ENCODE measurements around the gene TBC1D10A. TPM values are rescaled to one million over a fixed set of nuclear protein-coding genes. Genes with fewer than 3 reads are reported as not detected.
A peak's percentile ranks its signal among the peaks of the same experiment; 100 is the strongest.

TBC1D10A gene
- total RNA-seq, 4 donors from 2014 or later, result 28.4 to 44.7 (median 35.9) TPM

GRCh38 chr22:30263883-30264282, 62.9 kb downstream of the TBC1D10A start:
- H3K36me3 ChIP-seq, result no peaks in the 10 kb centered on the region
- intact Hi-C loops (cut with DNase I), result loop anchor here (2.0 kb wide), 1 partner anchor 123 kb away; the partner anchor contains the start of gene RNF215
- no peaks in the 10 kb centered on the region for H3K9me3 ChIP-seq
- no peak overlapping the region for H3K27ac ChIP-seq
- H3K27me3 ChIP-seq, result no peaks in the 10 kb centered on the region
- H3K4me1 ChIP-seq, result peaks cover 4 to 6% of the 10 kb centered on the region in 2 donors
- H3K4me3 ChIP-seq (replicated peaks in 1 of 3), result no peak overlapping the region
- DNase-seq, result no peak
- no peak for TF ChIP-seq POLR2A (IDR thresholded peaks at IDR 0.05)
- TF ChIP-seq, protein P1, sequence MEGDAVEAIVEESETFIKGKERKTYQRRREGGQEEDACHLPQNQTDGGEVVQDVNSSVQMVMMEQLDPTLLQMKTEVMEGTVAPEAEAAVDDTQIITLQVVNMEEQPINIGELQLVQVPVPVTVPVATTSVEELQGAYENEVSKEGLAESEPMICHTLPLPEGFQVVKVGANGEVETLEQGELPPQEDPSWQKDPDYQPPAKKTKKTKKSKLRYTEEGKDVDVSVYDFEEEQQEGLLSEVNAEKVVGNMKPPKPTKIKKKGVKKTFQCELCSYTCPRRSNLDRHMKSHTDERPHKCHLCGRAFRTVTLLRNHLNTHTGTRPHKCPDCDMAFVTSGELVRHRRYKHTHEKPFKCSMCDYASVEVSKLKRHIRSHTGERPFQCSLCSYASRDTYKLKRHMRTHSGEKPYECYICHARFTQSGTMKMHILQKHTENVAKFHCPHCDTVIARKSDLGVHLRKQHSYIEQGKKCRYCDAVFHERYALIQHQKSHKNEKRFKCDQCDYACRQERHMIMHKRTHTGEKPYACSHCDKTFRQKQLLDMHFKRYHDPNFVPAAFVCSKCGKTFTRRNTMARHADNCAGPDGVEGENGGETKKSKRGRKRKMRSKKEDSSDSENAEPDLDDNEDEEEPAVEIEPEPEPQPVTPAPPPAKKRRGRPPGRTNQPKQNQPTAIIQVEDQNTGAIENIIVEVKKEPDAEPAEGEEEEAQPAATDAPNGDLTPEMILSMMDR (IDR thresholded peaks at IDR 0.05), result no peak
- 86 to 100% methylated on average over 2 to 4 of the region's 17 CpGs for WGBS, 2 donors

- 24 to 32% methylated on average over 18 to 26 of the region's 27 CpGs for WGBS, 2 donors
- intact Hi-C loops (cut with DNase I), result loop anchor here (2.0 kb wide), 1 partner anchor 124 kb away; the partner anchor contains the start of gene RNF215
- H3K36me3 ChIP-seq, result no peaks in the 10 kb centered on the region
Observed at GRCh38 chr22:30262917-30263741, 63.6 kb downstream of the TBC1D10A start.

GRCh38 chr22:30262112-30262511, 64.6 kb downstream of the TBC1D10A start:
- 86 to 93% methylated on average over 2 to 4 of the region's 4 CpGs for WGBS, 2 donors
- DNase-seq, result no peak

More at GRCh38 chr22:30262917-30263741, 63.6 kb downstream of the TBC1D10A start:
- DNase-seq, result peak; percentile 68 to 70
- no peaks in the 10 kb centered on the region for H3K9me3 ChIP-seq
- no peak overlapping the region for H3K4me3 ChIP-seq (replicated peaks in 1 of 3)
- no peak overlapping the region for H3K27ac ChIP-seq
- TF ChIP-seq, protein P1 (IDR thresholded peaks at IDR 0.05), result peak; percentile 90 to 98 (median 95)
- no peak for TF ChIP-seq POLR2A (IDR thresholded peaks at IDR 0.05)
- H3K4me1 ChIP-seq, result peaks cover 4 to 6% of the 10 kb centered on the region in 2 donors
- H3K27me3 ChIP-seq, result no peaks in the 10 kb centered on the region

DNA sequence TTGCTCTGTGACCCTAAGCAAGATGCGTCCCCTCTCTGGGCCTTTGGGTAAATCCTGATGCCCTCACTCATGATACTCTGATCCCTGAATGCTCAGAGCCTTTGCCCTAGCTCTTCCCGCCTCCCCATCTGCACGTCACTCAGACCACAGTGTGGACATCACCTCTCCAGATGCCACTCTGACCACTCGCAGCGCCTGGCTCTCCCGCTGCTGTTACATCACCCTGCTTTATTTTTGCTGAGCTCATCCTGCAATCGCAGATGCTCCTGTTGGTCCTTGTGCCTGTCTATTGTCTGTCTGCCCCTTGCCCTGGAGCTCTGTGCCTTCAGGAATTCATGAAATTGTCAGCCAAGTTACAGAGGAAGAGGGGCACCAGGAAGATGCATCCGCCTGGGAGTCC, 65.6 kb downstream of the TBC1D10A start:
- no peak overlapping the region for H3K27ac ChIP-seq
- H3K4me3 ChIP-seq (replicated peaks in 1 of 3), result no peak overlapping the region

More at GRCh38 chr22:30262112-30262511, 64.6 kb downstream of the TBC1D10A start:
- H3K36me3 ChIP-seq, result no peaks in the 10 kb centered on the region
- peaks cover 6 to 9% of the 10 kb centered on the region in 2 donors for H3K4me1 ChIP-seq
- H3K9me3 ChIP-seq, result no peaks in the 10 kb centered on the region
- H3K4me3 ChIP-seq (replicated peaks in 1 of 3), result no peak overlapping the region
- H3K27me3 ChIP-seq, result no peaks in the 10 kb centered on the region
- no peak overlapping the region for H3K27ac ChIP-seq
- no peak for TF ChIP-seq POLR2A (IDR thresholded peaks at IDR 0.05)
- TF ChIP-seq, protein P1 (IDR thresholded peaks at IDR 0.05), result no peak
- intact Hi-C loops (cut with DNase I), result loop anchor here (2.0 kb wide), 1 partner anchor 125 kb away; the partner anchor contains the start of gene RNF215

More for the DNA sequence above, 65.6 kb downstream of the TBC1D10A start:
- H3K9me3 ChIP-seq, result no peaks in the 10 kb centered on the region
- no peaks in the 10 kb centered on the region for H3K27me3 ChIP-seq
- WGBS, 2 donors, result 85 to 88% methylated on average over 8 of the region's 8 CpGs
- peaks cover 9 to 12% of the 10 kb centered on the region in 2 donors for H3K4me1 ChIP-seq
- no peaks in the 10 kb centered on the region for H3K36me3 ChIP-seq
- intact Hi-C loops (cut with DNase I), result loop anchor here (2.0 kb wide), 1 partner anchor 26 kb away; no protein-coding TSS in a partner anchor
- TF ChIP-seq POLR2A (IDR thresholded peaks at IDR 0.05), result no peak
- TF ChIP-seq, protein P1 (IDR thresholded peaks at IDR 0.05), result no peak
- no peak for DNase-seq
